ENCODE results near the gene TNRC6A.
A peak's percentile ranks its signal among the peaks of the same experiment; 100 is the strongest.
"Not testable (repeated sequence)": the region's sequence is repeated elsewhere in the genome, so short reads cannot be mapped to it uniquely, and the experiment has no call there.

Gene TNRC6A

DNA sequence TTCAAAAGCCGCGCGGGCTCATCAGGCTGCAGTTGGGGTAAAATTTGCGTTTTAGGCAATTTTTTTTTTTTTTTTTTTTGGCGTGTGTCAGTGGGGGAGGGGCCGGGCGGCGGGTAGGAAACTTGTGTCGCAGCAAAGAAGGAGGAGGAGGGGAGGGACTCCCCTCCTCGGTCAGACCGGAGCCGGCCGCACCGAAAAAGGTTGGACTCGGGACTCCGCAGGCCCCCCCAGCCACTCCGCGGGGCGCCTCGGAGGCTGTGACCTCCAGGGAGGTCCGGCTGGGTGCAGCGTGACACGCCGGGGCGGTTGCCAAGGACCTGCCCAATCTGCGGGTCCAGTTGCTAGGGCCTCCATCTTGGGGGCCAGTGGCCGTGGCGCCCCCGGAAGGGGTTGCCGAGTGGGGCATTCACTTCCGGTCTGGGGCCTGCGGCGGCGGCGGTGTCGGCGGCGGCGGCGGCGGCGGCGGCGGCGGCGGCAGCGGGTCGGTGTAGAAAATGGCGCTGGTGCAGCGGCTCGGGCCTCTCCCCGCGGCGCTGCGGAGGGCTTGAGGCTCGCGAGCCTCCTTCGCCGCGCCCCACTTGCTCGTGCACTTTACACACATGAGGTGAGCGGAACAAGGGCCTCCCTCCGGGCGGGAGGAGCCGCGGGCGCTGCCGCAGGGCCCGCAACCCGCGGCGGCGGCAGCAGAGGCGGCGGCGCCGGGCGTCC lies at the start of gene TNRC6A:
Gene TNRC6A, plus strand, starts transcription at position 409 of the 708 bp plus-strand sequence. Its CDS starts 191 bp downstream, at position 600.
- peak; percentile 53 for DNase-seq (ENCODE audit: low read depth)
- peak within 1 kb of the TSS; percentile 61 for H3K4me3 ChIP-seq (ENCODE audit: low read depth, low read length)

DNA sequence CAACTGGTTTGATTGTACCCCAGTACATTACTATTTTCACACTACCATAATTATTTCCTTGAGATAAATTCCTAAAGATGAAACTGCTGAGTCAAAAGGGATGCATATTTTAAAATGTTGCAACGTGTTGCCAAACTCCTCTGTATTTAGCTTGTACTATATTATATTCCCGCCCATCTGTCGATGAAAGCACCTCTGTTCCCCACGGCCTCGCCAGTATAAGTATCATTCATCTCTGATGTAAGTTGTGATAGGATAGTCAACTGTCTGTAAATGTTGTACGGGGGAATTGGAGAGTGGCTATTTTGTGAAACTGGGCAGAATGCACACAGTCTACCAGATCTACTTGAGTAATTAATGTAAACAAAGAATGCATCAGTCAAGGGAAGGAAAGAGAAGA lies 47.7 kb upstream of the TNRC6A start:
- H3K4me3 ChIP-seq (ENCODE audit: low read depth, low read length), result no peak overlapping the region
- DNase-seq (ENCODE audit: low read depth), result peak; percentile 72

DNA sequence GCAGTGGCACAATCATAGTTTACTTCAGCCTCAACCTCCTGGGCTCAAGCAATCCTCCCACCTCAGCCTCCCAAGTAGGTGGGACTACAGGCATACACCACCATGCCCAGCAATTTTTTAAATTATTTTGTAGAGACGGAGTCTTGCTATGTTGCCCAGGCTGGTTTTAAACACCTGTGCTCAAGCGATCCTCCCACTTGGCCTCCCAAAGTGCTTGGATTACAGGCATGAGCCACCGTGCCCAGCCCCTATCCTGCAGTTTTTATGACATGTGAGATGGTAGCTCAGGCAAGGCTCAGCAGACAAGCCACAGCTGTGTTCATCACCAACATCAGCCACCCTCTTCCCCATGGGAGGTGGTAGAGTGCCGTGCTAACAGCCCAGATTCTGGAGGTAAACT lies 46.2 kb upstream of the TNRC6A start:
- no peak for DNase-seq (ENCODE audit: low read depth)
- H3K4me3 ChIP-seq (ENCODE audit: low read depth, low read length), result no peak overlapping the region

- DNase-seq (ENCODE audit: low read depth), result no peak
- no peak overlapping the region for H3K4me3 ChIP-seq (ENCODE audit: low read depth, low read length)
These were observed 45.5 kb upstream of the TNRC6A start for GRCh38 chr16:24683847-24684493.

- DNase-seq (ENCODE audit: low read depth), result no peak
- H3K4me3 ChIP-seq (ENCODE audit: low read depth, low read length), result no peak overlapping the region
These were observed 43.7 kb upstream of the TNRC6A start for GRCh38 chr16:24685539-24686432.

DNA sequence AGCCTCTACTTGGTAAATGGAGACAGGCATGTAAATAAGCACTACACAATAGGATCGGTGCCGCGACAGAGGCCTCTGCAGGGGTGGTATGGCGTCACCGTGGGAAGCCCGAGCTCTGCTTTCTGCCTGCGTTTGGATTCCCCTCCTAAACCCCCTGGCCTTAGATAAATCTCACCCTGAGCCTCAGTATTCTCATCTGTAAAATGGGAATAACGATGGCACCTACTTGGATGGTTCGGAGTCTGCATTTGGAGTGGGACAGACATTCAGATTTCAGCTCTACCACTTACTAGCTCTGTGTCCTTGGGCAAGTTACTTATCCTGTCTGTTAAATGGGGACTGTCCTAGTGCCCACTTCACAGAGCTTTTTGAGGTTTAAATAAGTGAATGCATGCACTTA lies 42.8 kb upstream of the TNRC6A start:
- DNase-seq (ENCODE audit: low read depth), result no peak
- H3K4me3 ChIP-seq (ENCODE audit: low read depth, low read length), result no peak overlapping the region

DNA sequence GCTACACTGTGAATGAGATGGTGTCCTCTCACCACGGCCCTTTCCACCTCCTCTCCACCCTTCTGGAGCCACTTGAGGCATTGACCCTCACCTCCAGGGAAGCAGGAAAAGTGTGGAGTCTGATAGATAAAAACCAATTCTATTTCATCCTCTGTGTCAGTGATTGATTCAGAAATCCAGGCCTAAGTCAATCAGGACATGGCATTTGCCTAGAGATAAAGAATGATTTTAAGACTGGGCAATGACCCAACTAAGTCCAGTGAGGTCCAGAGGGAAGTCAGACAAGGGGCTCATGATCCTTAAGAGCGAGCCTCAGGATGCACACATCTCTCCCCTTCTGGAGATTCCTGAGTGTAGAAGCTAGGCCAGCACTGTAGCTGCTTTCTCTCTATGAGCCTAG lies 41.1 kb upstream of the TNRC6A start:
- DNase-seq (ENCODE audit: low read depth), result no peak
- H3K4me3 ChIP-seq (ENCODE audit: low read depth, low read length), result no peak overlapping the region

GRCh38 chr16:24689128-24689527 lies 40.3 kb upstream of the TNRC6A start:
- no peak for DNase-seq (ENCODE audit: low read depth)
- no peak overlapping the region for H3K4me3 ChIP-seq (ENCODE audit: low read depth, low read length)

GRCh38 chr16:24692854-24693253 lies 36.6 kb upstream of the TNRC6A start:
- DNase-seq (ENCODE audit: low read depth), result no peak
- H3K4me3 ChIP-seq (ENCODE audit: low read depth, low read length), result no peak overlapping the region

GRCh38 chr16:24694931-24695330 lies 34.5 kb upstream of the TNRC6A start:
- H3K4me3 ChIP-seq (ENCODE audit: low read depth, low read length), result no peak overlapping the region
- DNase-seq (ENCODE audit: low read depth), result no peak

DNA sequence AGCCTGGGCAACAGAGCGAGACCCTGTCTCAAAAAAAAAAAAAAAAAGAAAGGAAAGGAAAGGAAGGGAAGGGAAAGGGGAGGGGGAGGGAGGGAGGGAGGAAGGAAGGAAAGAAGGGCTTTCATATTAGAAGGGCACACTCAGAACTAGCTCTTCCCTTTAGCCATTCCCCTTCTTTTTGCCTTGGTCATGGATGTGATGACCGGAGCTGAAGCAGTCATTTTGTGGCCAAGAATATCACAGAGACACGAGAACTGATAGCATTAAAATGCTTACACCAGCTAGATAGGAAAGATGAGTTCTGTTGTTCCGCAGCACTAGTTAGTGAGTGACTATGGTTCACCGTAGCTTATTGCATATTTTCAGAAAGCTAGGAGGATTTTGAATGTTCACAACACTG lies 32.8 kb upstream of the TNRC6A start:
- no peak for DNase-seq (ENCODE audit: low read depth)
- H3K4me3 ChIP-seq (ENCODE audit: low read depth, low read length), result no peak overlapping the region

DNA sequence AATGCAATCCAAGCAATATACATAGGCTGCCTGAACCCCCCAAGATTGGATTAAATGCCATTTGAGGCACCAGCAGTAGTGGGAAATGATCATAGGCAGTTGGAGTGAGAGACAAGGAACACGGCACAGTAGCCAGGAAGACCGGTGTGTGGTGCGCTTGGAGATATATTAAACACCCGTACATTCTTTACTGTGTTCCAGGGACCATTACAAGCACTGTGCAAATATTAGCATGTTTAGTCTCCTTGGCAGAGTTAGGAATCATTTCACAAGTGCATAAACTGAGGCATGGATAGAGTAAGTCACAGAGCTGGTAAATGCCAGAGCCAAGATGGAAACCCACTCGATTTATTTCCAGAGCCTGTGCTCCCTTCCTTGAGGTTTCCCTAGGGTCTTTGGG lies 31.1 kb upstream of the TNRC6A start:
- no peak overlapping the region for H3K4me3 ChIP-seq (ENCODE audit: low read depth, low read length)
- no peak for DNase-seq (ENCODE audit: low read depth)

DNA sequence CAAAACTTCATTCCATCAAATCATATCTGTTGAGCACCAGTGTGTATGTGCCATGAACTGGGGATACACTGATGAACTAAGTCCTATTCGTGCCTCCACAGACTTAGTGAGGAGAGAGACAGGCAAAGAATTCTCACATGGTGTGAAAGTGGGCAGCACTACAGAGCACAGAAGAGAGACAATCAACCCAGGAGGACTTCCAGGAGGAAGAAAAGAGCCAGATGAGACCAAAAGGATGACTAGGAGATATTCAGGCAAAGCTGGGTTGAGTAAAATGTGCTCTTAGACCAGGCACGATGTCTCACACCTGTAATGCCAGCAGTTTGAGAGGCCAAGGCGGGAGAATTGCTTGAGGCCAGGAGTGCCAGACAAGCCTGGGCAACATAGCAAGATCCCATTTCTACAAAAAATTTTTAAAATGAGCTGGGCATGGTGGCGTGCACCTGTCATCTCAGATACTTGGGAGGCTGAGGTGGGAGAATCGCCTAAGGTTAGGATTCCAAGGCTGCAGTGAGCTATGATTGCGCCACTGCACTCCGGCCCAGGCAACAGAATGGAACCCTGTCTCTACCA lies 30.2 kb upstream of the TNRC6A start:
- no peak for DNase-seq (ENCODE audit: low read depth)
- no peak overlapping the region for H3K4me3 ChIP-seq (ENCODE audit: low read depth, low read length)

DNA sequence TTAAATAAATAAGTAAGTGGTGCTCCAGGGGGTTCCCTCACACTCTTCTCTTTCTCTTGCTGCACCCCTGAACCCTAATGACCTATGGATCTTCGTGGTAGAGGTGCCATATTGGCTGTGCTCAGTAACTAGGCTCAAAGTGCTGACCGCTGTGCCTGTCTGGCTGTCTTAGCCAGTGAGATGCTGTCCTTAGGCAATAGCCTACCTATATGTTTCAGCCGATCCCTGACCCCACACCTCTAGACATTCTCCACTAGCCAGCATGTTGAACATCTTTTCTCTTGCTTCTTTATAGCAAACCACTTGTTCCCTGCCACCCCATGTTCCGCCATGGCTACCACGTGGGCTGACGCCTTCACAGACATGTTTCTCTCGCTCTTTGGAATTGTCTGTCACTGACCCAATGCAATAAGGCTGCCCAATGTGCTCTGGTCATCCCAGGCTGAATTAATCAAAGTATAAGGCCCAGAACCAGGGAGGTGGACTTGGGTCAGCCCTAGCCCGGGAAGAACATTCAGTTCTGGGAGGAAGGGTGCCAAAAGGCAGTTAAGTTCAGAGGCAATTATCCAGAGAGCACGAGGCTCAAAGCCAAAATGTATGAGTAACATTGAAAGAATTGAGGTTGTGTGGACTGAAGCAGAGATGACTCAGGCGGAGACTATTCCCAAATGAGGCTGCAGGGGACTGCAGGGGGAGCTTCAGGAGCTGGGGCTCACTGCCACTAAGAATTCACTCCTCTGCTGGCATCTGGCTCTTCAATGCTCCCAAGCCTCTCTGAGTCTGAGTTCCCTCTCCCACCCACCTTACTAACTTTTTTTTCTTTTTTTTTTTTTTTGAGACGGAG lies 28.7 kb upstream of the TNRC6A start:
- peak; percentile 97 for DNase-seq (ENCODE audit: low read depth)
- no peak overlapping the region for H3K4me3 ChIP-seq (ENCODE audit: low read depth, low read length)

DNA sequence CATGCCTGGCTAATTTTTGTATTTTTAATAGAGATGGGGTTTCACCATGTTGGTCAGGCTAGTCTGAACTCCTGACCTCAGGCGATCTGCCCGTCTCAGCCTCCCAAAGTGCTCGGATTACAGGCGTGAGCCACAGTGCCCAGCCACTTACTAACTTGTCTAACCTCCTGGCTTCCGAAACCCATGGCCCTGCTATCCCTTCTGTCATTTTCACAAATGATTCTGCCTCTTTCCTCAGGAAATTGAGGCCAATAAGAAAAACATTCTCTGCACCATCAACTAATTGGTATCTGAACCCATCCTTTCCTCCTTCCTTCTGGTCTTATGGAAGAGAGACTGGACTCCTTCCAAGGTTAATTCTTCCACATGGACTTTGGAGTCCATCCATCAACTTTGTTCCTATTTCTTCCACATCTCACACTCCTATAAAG lies 27.9 kb upstream of the TNRC6A start:
- DNase-seq (ENCODE audit: low read depth), result no peak
- H3K4me3 ChIP-seq (ENCODE audit: low read depth, low read length), result no peak overlapping the region

DNA sequence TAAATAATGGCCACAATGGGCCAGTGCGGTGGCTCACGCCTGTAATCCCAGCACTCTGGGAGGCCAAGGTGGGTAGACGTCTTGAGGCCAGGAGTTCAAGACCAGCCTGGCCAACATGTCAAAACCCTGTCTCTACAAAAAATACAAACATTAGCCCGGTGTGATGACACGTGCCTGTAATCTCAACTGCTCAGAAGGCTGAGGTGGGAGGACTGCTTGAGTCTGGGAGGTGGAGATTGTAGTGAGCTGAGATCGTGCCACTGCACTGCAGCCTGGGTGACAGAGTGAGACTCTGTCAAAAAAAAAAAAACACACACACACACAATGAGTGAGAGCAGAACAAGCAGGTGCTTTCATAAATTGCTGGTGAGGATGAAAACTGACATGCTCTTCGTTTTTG lies 21.7 kb upstream of the TNRC6A start:
- not testable (repeated sequence) for H3K4me3 ChIP-seq (ENCODE audit: low read depth, low read length); DNase-seq (ENCODE audit: low read depth)

DNA sequence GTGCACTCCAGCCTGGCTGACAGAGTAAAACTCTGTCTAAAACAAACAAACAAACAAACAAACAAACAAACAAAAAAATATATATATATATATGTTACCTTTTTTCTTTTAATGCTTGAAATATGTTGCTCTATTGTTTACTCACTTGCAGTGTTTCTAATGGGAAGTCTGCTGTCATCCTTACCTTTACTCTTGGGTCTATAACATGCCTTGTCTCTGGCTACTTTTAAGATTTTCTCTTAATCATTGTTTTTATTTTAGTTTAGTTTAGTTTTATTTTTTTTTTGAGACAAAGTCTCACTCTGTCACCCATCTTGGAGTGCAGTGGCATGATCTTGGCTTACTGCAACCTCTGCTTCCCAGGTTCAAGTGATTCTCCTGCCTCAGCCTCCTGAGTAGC lies 16.1 kb upstream of the TNRC6A start:
- H3K4me3 ChIP-seq (ENCODE audit: low read depth, low read length), result no peak overlapping the region
- DNase-seq (ENCODE audit: low read depth), result no peak

DNA sequence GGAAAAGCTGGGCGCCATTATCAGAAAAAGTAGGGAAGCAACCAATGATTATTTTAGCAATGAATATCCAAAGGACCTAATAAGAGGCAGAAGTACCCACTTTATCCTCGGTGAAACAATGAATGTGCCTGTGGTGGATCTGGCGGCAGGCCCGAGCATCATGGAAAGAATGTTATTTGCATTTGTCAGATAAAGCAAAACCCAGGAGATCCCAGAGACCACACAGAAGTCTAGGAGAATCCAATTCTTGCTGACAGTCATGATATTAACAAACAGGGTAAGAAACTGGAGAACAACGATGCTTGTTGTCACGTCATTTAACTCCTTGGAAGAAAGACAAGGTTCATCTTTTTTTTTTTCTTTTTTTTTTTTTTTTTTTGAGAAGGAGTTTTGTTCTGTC lies 12.0 kb upstream of the TNRC6A start:
- no peak for DNase-seq (ENCODE audit: low read depth)

DNA sequence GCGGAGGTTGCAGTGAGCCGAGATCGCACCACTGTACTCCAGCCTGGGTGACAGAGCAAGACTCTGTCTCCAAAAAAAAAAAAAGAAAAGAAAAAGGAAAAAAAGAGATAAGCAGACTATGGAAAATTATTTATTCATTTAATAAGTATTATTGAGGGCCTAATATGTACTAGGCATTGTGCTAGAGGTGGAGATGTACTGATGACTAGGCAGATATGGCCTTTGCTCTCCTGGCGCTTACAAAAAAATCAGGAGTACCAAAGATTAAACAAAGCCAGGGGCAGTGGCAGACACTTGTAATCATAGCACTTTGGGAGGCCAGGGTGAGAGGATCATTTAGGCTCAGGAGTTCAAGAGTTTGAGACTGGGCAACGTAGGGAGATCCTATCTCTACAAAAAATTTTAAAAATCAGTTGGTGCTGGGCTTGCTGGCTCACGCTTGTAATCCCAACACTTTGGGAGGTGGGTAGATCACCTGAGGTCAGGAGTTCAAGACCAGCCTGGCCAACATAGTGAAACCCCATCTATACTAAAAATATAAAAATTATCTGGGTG lies 10.4 kb upstream of the TNRC6A start:
- H3K4me3 ChIP-seq (ENCODE audit: low read depth, low read length), result no peak overlapping the region
- DNase-seq (ENCODE audit: low read depth), result no peak

More for the DNA sequence above, 12.0 kb upstream of the TNRC6A start:
- no peak overlapping the region for H3K4me3 ChIP-seq (ENCODE audit: low read depth, low read length)
